Ishikawa (cell line): ENCODE data around the gene TRIO.

Experiments
- CEBPB ChIP-seq: IDR thresholded peaks from 2 replicates; pipeline ENCODE4 v1.6.1; 2012
- CREB1 ChIP-seq: IDR thresholded peaks from 2 replicates; pipeline ENCODE4 v1.6.1; 2012; ENCODE audit warnings: low read depth
- EGR1 ChIP-seq: IDR thresholded peaks from 2 replicates; pipeline ENCODE4 v1.6.1; 2012
- EP300 ChIP-seq: IDR thresholded peaks from 2 replicates; pipeline ENCODE4 v1.6.1; 2012; ENCODE audit warnings: borderline replicate concordance
- FOXM1 ChIP-seq: IDR thresholded peaks from 2 replicates; pipeline ENCODE4 v1.6.1; 2012; ENCODE audit warnings: low read depth, borderline replicate concordance
- MAX ChIP-seq: IDR thresholded peaks from 2 replicates; pipeline ENCODE4 v1.6.1; 2012
- NFIC ChIP-seq: IDR thresholded peaks from 2 replicates; pipeline ENCODE4 v1.6.1; 2012
- RAD21 ChIP-seq: IDR thresholded peaks from 2 replicates; pipeline ENCODE4 v1.6.1; 2012; ENCODE audit warnings: low read depth
- REST ChIP-seq: IDR thresholded peaks from 2 replicates; pipeline ENCODE4 v1.6.1; 2012; ENCODE audit warnings: low read depth, mild to moderate bottlenecking
- TAF1 ChIP-seq: IDR thresholded peaks from 2 replicates; pipeline ENCODE4 v1.6.1; 2012; ENCODE audit warnings: low read depth, mild to moderate bottlenecking
- TCF12 ChIP-seq: IDR thresholded peaks from 2 replicates; pipeline ENCODE4 v1.6.1; 2012; ENCODE audit warnings: low read depth
- TEAD4 ChIP-seq: IDR thresholded peaks from 2 replicates; pipeline ENCODE4 v1.6.1; 2012
- USF1 ChIP-seq: IDR thresholded peaks from 2 replicates; pipeline ENCODE4 v1.6.1; 2012
- YY1 ChIP-seq: IDR thresholded peaks from 2 replicates; pipeline ENCODE4 v1.6.1; 2012; ENCODE audit warnings: low read depth
- ZBTB7A ChIP-seq: IDR thresholded peaks from 2 replicates; pipeline ENCODE4 v1.6.1; 2012; ENCODE audit warnings: low read depth

TRIO gene

GRCh38 chr5:14161825-14162556 is 18.8 kb downstream of the TRIO start:
- TF ChIP-seq TCF12 (no peak), REST (no peak), RAD21 (no peak), FOXM1 (no peak), MAX (no peak), USF1 (no peak), TAF1 (no peak), EGR1 (no peak), NFIC (no peak), TEAD4 (no peak)

- no peak for TF ChIP-seq ZBTB7A
- TF ChIP-seq EP300, result no peak
- TF ChIP-seq CEBPB, result no peak
- no peak for TF ChIP-seq YY1
- TF ChIP-seq TCF12, result no peak
- TF ChIP-seq REST, result no peak
- no peak for TF ChIP-seq USF1
- TF ChIP-seq FOXM1, result no peak
- no peak for TF ChIP-seq RAD21
- TF ChIP-seq TAF1, result no peak
- TF ChIP-seq TEAD4, result no peak
Measured at GRCh38 chr5:14164164-14165163, 21.3 kb downstream of the TRIO start.

- TF ChIP-seq RAD21, result no peak
- TF ChIP-seq CEBPB, result no peak
- no peak for TF ChIP-seq TCF12
- no peak for TF ChIP-seq MAX
- no peak for TF ChIP-seq TAF1
- no peak for TF ChIP-seq REST
- no peak for TF ChIP-seq NFIC
- no peak for TF ChIP-seq EGR1
- no peak for TF ChIP-seq YY1
- TF ChIP-seq CREB1, result no peak
- TF ChIP-seq TEAD4, result no peak
- TF ChIP-seq ZBTB7A, result no peak
- no peak for TF ChIP-seq EP300
Measured at GRCh38 chr5:14165375-14166106, 22.4 kb downstream of the TRIO start.
